HG02981 (cell line): Measurements from ENCODE around the gene BST2.
A peak's percentile ranks its signal among the peaks of the same experiment; 100 is the strongest.

Experiments
- ATAC-seq: cut with Tn5 transposase; IDR thresholded peaks from one replicate; pipeline ENCODE4 v1.9.1; 2021; ENCODE audit warnings: mild to moderate bottlenecking, moderate library complexity; ENCODE audit not compliant: unreplicated experiment

Gene BST2

GRCh38 chr19:17419621-17420474 lies 14.4 kb upstream of the BST2 start, which contains the start of gene MVB12A:
Gene MVB12A, plus strand, starts transcription at chr19:17420047. Its CDS starts 89 bp downstream, at chr19:17420136.
- ATAC-seq, result peak; percentile 79

- no peak for ATAC-seq
Observed at GRCh38 chr19:17419154-17419620, 13.8 kb upstream of the BST2 start.

GRCh38 chr19:17418710-17419109 lies 13.3 kb upstream of the BST2 start:
- ATAC-seq, result no peak

GRCh38 chr19:17415121-17415520 lies 9.7 kb upstream of the BST2 start:
- no peak for ATAC-seq

- no peak for ATAC-seq
Observed at GRCh38 chr19:17414097-17414496, 8.7 kb upstream of the BST2 start.

- ATAC-seq, result no peak
Observed at GRCh38 chr19:17411801-17412200, 6.4 kb upstream of the BST2 start.

GRCh38 chr19:17409990-17410389 lies 4.6 kb upstream of the BST2 start:
- no peak for ATAC-seq

GRCh38 chr19:17406887-17407196 lies 1.4 kb upstream of the BST2 start:
- no peak for ATAC-seq

GRCh38 chr19:17406046-17406886 lies 836 bp upstream of the BST2 start:
- no peak for ATAC-seq

GRCh38 chr19:17404621-17405249 lies 695 bp downstream of the BST2 start:
- peak; percentile 11 for ATAC-seq

GRCh38 chr19:17404015-17404414 lies 1.4 kb downstream of the BST2 start:
- no peak for ATAC-seq

GRCh38 chr19:17402982-17403855 lies 2.2 kb downstream of the BST2 start:
- no peak for ATAC-seq

- no peak for ATAC-seq
Observed at GRCh38 chr19:17401628-17402027, 3.8 kb downstream of the BST2 start.

- ATAC-seq, result no peak
Observed at GRCh38 chr19:17398902-17399527, 6.4 kb downstream of the BST2 start.

GRCh38 chr19:17394891-17395415 lies 10.5 kb downstream of the BST2 start:
- no peak for ATAC-seq

- ATAC-seq, result no peak
Observed at GRCh38 chr19:17393914-17394313, 11.5 kb downstream of the BST2 start, which contains the start of gene CCDC194. Gene CCDC194, minus strand, starts transcription at chr19:17394196. Its CDS starts 38 bp downstream, at chr19:17394158.

GRCh38 chr19:17393002-17393401 lies 12.4 kb downstream of the BST2 start:
- no peak for ATAC-seq

- ATAC-seq, result no peak
Observed at GRCh38 chr19:17391371-17392151, 13.9 kb downstream of the BST2 start.
